Omental fat pad (tissue), 4 donors: ENCODE measurements around the gene PTPRG. TPM values are rescaled to one million over a fixed set of nuclear protein-coding genes. Genes with fewer than 3 reads are reported as not detected.
"Not testable (repeated sequence)": the region's sequence is repeated elsewhere in the genome, so short reads cannot be mapped to it uniquely, and the experiment has no call there.

Experiments
- ATAC-seq: fragments of 150-250 bp; one replicate; pipeline ENCODE4 v1.9.1; 2016; ENCODE audit warnings: mild to moderate bottlenecking, moderate library complexity; ENCODE audit not compliant: low FRiP score
- DNase-seq: peaks from one replicate; pipeline ENCODE4 v3.0.0-alpha.2; 2019; ENCODE audit warnings: low spot score
- CTCF ChIP-seq, 3 donors: fragments of 450-650 bp; IDR thresholded peaks; one replicate each; pipeline ENCODE4 v1.5.1; 2016 to 2017; ENCODE audit warnings: antibody characterized with exemption in 3 of 3, mild to moderate bottlenecking in 3 of 3, moderate library complexity in 2 of 3
- total RNA-seq, 4 donors: library from RNA; depleted of rRNA; stranded (reverse); fragments of >200 nt; gene quantifications; one replicate each; pipeline ENCODE4 v1.1.0, GENCODE V29; 2016

Gene PTPRG
- total RNA-seq, 4 donors from 2014 or later, result 90.0 to 172 (median 104) TPM

- ATAC-seq (no peak), DNase-seq (no peak)
- no peak for TF ChIP-seq CTCF (IDR thresholded peaks at IDR 0.05)
Measured at GRCh38 chr3:61715886-61716527, 154.6 kb downstream of the PTPRG start.

GRCh38 chr3:61716693-61717092 lies 155.3 kb downstream of the PTPRG start:
- not testable (repeated sequence) for DNase-seq, ATAC-seq

- TF ChIP-seq CTCF (IDR thresholded peaks at IDR 0.05), result no peak
- DNase-seq, result no peak
- no peak for ATAC-seq
Measured at GRCh38 chr3:61718565-61718964, 157.2 kb downstream of the PTPRG start.

- DNase-seq (no peak), ATAC-seq (no peak)
- TF ChIP-seq CTCF (IDR thresholded peaks at IDR 0.05), result no peak
Measured at GRCh38 chr3:61719278-61719977, 158.1 kb downstream of the PTPRG start.

- DNase-seq, result no peak
- no peak for TF ChIP-seq CTCF (IDR thresholded peaks at IDR 0.05)
- ATAC-seq, result no peak
Measured at GRCh38 chr3:61723038-61723437, 161.7 kb downstream of the PTPRG start.

- DNase-seq (no peak), ATAC-seq (no peak)
- no peak for TF ChIP-seq CTCF (IDR thresholded peaks at IDR 0.05)
Measured at GRCh38 chr3:61724183-61724582, 162.8 kb downstream of the PTPRG start.

- TF ChIP-seq CTCF (IDR thresholded peaks at IDR 0.05), result no peak
- ATAC-seq, result no peak
- no peak for DNase-seq
Measured at GRCh38 chr3:61724801-61725200, 163.4 kb downstream of the PTPRG start.
